GM06990 (cell line): ENCODE measurements around the gene RHOT2.

Experiments
- DNase-seq: peaks from one replicate; pipeline ENCODE4 v3.0.0-alpha.2; 2011; ENCODE audit not compliant: insufficient read length; ENCODE audit errors: extremely low read depth
- H3K27me3 ChIP-seq: replicated peaks from 2 replicates; pipeline ENCODE4 v1.6.0; 2011; ENCODE audit warnings: low read length; ENCODE audit not compliant: control insufficient read depth, insufficient read depth
- H3K36me3 ChIP-seq: 2 replicates; pipeline ENCODE4 v1.5.1; 2011; ENCODE audit warnings: low read length; ENCODE audit not compliant: control insufficient read depth, insufficient read depth
- H3K4me3 ChIP-seq: replicated peaks from 2 replicates; pipeline ENCODE4 v1.5.1; 2011; ENCODE audit warnings: low read depth, mild to moderate bottlenecking, control low read depth, low read length
- TF ChIP-seq, protein P1 (sequence below): IDR thresholded peaks from 2 replicates; pipeline ENCODE4 v1.5.1; 2011; ENCODE audit warnings: low read length, control low read depth, mild to moderate bottlenecking, inconsistent platforms; ENCODE audit not compliant: insufficient read depth, poor library complexity, severe bottlenecking

RHOT2 gene

DNA sequence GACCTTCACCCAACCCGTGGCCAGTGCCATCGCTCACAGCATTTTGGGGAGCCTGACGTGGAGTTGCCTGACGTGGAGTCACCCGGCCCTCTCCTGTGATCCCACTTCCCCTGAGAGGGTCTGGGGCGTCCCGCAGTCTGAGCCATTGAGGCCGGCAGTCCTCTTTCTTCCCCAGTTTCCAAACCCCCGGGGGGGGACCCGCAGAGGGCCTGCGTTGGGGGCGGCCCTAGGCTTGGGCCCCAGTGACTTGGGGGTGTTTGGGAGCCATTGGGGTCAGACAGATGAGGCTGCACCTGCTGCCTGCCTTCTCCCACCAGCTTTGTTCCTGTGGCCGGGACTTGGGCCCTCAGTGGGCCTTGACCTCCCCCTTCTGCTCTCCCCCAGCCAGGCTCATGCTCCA lies 1.7 kb downstream of the RHOT2 start:
- no peak for DNase-seq
- Histone ChIP-seq H3K36me3 (peaks cover 31% of the 10 kb centered on the region), H3K4me3 (no peak overlapping the region; the same call in 1 of the 2 replicates), H3K27me3 (no peaks in the 10 kb centered on the region)
- TF ChIP-seq, protein P1, sequence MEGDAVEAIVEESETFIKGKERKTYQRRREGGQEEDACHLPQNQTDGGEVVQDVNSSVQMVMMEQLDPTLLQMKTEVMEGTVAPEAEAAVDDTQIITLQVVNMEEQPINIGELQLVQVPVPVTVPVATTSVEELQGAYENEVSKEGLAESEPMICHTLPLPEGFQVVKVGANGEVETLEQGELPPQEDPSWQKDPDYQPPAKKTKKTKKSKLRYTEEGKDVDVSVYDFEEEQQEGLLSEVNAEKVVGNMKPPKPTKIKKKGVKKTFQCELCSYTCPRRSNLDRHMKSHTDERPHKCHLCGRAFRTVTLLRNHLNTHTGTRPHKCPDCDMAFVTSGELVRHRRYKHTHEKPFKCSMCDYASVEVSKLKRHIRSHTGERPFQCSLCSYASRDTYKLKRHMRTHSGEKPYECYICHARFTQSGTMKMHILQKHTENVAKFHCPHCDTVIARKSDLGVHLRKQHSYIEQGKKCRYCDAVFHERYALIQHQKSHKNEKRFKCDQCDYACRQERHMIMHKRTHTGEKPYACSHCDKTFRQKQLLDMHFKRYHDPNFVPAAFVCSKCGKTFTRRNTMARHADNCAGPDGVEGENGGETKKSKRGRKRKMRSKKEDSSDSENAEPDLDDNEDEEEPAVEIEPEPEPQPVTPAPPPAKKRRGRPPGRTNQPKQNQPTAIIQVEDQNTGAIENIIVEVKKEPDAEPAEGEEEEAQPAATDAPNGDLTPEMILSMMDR: no peak

DNA sequence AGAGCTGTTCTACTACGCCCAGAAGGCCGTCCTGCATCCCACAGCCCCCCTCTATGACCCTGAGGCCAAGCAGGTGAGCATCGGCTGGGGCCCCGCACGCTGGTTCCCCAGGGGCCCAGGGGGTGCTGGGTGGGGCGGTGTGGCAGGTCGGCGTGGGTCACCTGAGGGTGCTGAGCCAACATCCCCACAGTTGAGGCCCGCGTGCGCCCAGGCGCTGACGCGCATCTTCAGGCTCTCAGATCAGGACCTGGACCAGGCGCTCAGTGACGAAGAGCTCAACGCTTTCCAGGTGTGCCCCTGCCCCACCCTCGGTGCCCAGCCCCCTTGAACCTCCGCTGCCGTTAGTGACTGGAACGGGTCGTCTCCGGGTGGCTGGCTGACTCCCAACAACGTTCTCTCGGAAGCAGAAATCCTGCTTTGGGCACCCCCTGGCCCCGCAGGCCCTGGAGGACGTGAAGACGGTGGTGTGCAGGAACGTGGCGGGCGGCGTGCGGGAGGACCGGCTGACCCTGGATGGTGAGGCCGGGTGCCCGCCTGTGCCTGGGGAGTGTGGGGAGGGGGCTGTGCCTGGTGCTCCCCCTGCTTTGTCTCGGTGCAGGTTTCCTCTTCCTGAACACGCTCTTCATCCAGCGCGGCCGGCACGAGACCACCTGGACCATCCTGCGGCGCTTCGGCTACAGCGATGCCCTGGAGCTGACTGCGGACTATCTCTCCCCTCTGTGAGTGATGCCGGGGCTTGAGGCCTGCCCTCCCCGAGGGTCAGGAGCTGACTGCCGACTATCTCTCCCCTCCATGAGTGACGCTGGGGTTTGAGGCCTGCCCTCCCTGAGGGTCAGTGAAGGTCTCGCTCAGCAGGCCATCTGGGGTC lies 2.8 kb downstream of the RHOT2 start:
- no peak overlapping the region for H3K4me3 ChIP-seq
- DNase-seq: no peak
- H3K36me3 ChIP-seq: peaks cover 31% of the 10 kb centered on the region
- TF ChIP-seq, protein P1: no peak
- H3K27me3 ChIP-seq: no peaks in the 10 kb centered on the region

DNA sequence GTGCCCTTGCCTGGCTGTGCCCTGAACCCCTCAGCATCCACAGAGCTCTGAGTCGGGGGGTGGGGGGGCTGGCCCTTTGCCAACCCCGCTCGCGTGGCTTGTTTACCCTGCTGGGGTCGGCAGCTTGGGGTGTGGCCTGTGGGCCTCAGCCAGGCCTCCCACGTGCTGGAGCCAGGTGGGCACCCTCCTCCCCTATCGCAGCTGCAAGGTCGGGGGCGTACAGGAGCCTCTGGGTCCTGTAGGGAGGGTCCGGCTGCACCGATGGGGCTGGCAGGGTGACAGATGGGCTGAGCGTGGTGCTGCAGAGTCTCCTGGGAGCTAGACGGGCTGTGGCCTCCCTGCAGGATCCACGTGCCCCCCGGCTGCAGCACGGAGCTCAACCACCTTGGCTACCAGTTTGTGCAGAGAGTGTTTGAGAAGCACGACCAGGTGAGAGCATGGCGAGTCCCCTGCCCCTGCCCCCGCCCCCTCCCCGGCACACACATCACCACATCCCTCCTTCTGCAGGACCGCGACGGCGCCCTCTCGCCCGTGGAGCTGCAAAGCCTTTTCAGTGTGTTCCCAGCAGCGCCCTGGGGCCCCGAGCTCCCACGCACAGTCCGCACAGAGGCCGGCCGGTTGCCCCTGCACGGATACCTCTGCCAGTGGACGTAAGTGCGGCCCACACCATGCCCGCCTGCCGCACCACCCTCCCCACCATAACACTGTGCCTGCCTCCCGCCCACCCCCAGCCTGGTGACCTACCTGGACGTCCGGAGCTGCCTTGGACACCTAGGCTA lies 3.6 kb downstream of the RHOT2 start:
- DNase-seq: no peak
- H3K27me3 ChIP-seq: no peaks in the 10 kb centered on the region
- peaks cover 31% of the 10 kb centered on the region for H3K36me3 ChIP-seq
- H3K4me3 ChIP-seq: no peak overlapping the region
- TF ChIP-seq, protein P1: no peak

DNA sequence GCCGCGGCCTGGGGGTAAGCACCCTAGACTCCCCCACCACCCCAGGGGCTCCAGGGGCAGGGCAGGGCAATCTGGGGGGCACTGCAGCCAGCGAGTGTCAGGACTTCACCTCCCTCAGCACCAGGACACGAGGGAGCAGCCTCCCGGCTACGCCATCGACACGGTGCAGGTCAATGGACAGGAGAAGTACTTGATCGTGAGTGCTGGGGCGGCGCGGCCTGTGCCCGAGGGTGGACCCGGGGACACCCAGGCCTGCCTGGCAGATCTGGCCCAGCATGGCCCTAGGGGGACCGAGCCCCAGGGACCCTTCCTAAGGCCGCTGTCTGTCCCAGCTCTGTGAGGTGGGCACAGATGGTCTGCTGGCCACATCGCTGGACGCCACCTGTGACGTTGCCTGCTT lies 4.4 kb downstream of the RHOT2 start:
- H3K27me3 ChIP-seq: no peaks in the 10 kb centered on the region
- TF ChIP-seq, protein P1: no peak
- H3K4me3 ChIP-seq: no peak overlapping the region
- DNase-seq: no peak
- peaks cover 31% of the 10 kb centered on the region for H3K36me3 ChIP-seq

DNA sequence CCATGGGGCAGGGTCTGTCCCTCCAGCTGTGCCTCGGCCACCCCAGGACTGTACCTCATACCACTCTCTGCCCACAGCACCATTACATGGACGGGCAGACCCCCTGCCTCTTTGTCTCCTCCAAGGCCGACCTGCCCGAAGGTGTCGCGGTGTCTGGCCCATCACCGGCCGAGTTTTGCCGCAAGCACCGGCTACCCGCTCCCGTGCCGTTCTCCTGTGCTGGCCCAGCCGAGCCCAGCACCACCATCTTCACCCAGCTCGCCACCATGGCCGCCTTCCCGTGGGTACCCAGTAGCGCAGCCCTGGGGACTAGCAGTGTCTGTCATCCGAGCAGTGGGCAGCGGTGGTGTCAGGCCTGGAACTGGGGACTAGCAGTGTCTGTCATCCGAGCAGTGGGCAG lies 4.9 kb downstream of the RHOT2 start:
- H3K4me3 ChIP-seq: no peak overlapping the region
- no peak for DNase-seq
- H3K27me3 ChIP-seq: no peaks in the 10 kb centered on the region
- TF ChIP-seq, protein P1: no peak
- H3K36me3 ChIP-seq: peaks cover 31% of the 10 kb centered on the region
